K562 (cell line): ENCODE data around the gene PGR.

Experiments
- BHLHE40 ChIP-seq: IDR thresholded peaks from 2 replicates; pipeline ENCODE4 v1.6.1; 2011; ENCODE audit warnings: low read length, improper control_type of control experiment
- CBX2 ChIP-seq: fragments of 200-600 bp; sonication (generic); IDR thresholded peaks from one replicate; pipeline ENCODE4 v1.6.1; 2012; ENCODE audit warnings: mild to moderate bottlenecking, low read length, inconsistent platforms; ENCODE audit not compliant: insufficient read depth, poor library complexity, severe bottlenecking
- EP300 ChIP-seq: IDR thresholded peaks from 2 replicates; pipeline ENCODE4 v1.6.1; 2012; ENCODE audit warnings: low read length, improper control_type of control experiment
- HNRNPLL ChIP-seq: fragments of 200-400 bp; formaldehyde crosslinking; IDR thresholded peaks from 2 replicates; pipeline ENCODE4 v1.6.1; 2017; ENCODE audit warnings: low read length, low read depth, mild to moderate bottlenecking; ENCODE audit not compliant: poor library complexity, severe bottlenecking
- RHOXF2B ChIP-seq: fragments of 250-450 bp; sonication (Bioruptor Pico); conservative IDR thresholded peaks from 2 replicates; pipeline ENCODE4 v1.5.1; 2021
- ZFX ChIP-seq: sonication (generic); formaldehyde crosslinking; IDR thresholded peaks from 2 replicates; pipeline ENCODE4 v1.8.0; 2022; ENCODE audit warnings: mild to moderate bottlenecking, missing genetic modification reagents, moderate library complexity
- ZNF644 ChIP-seq: fragments of 200-800 bp; sonication (Bioruptor generic); IDR thresholded peaks from 2 replicates; pipeline ENCODE4 v1.6.1; 2016; ENCODE audit warnings: low read depth, missing genetic modification characterization, missing compliant biosample characterization
- TF ChIP-seq, protein P1 (sequence below): fragments of 250-450 bp; sonication (Bioruptor Pico); IDR thresholded peaks from 2 replicates; pipeline ENCODE4 v1.4.0; 2020; ENCODE audit warnings: mild to moderate bottlenecking, moderate library complexity

DNA sequence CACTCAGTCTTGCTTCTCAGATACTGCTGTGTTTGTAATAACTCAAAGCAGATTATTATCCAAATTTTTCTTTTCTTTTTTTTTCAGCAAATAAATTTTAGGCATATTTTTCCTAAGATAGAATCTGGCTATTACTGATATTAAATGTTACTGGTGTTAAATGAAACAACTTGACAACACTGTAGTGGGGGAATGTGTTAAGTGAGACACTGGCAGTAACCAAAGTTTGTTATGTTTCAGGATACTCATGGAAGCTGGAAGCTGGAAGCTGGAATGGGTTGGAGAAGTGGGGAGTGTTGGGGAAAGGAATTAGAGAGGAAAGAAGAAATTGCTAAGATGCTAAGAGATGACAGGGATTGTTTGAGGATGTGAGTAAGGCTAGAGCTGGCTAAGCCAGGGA lies 24.9 kb downstream of the PGR start:
- no peak for TF ChIP-seq CBX2
- TF ChIP-seq, protein P1, sequence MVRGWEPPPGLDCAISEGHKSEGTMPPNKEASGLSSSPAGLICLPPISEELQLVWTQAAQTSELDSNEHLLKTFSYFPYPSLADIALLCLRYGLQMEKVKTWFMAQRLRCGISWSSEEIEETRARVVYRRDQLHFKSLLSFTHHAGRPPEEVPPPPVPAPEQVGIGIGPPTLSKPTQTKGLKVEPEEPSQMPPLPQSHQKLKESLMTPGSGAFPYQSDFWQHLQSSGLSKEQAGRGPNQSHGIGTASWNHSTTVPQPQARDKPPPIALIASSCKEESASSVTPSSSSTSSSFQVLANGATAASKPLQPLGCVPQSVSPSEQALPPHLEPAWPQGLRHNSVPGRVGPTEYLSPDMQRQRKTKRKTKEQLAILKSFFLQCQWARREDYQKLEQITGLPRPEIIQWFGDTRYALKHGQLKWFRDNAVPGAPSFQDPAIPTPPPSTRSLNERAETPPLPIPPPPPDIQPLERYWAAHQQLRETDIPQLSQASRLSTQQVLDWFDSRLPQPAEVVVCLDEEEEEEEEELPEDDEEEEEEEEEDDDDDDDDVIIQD (CRISPR knock-in tag): no peak
- TF ChIP-seq BHLHE40: no peak
- no peak for TF ChIP-seq EP300
- no peak for TF ChIP-seq RHOXF2B (CRISPR knock-in tag)
- TF ChIP-seq ZNF644: no peak
- no peak for TF ChIP-seq ZFX (CRISPR knock-in tag)
- TF ChIP-seq HNRNPLL: no peak
